NCI-H2171 (cell line): ENCODE measurements around the gene C11orf54.
"Not testable (repeated sequence)": the region's sequence is repeated elsewhere in the genome, so short reads cannot be mapped to it uniquely, and the experiment has no call there.

Source experiments
- DNase-seq: peaks from one replicate; lab custom pipeline; 2025; lab: John Stamatoyannopoulos, UW

Gene C11orf54

GRCh38 chr11:93734427-93735222 is 6.8 kb upstream of the C11orf54 start:
- no peak for DNase-seq

GRCh38 chr11:93735627-93736026 is 5.8 kb upstream of the C11orf54 start:
- no peak for DNase-seq

DNA sequence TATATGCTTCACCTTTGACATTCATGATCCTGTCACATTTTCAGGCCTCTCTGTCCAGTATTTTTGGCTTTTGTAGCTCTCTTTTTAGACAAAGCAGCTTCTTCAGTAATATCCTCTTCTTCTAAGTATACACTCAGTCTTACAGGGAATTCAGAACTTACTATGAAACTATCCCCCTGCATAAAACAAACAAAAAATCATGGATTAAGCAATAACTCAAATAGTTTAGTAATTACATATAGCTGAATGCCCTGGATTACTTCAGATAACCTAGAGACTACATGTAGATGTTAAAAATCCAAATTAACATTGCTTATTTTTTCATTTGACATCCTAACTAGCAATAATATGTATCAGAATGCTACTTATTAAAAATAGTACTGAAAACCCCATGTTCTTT is 5.3 kb upstream of the C11orf54 start:
- no peak for DNase-seq

- DNase-seq: no peak
Measured at GRCh38 chr11:93737904-93738612, 3.4 kb upstream of the C11orf54 start.

GRCh38 chr11:93738647-93739081 is 2.8 kb upstream of the C11orf54 start:
- no peak for DNase-seq

DNA sequence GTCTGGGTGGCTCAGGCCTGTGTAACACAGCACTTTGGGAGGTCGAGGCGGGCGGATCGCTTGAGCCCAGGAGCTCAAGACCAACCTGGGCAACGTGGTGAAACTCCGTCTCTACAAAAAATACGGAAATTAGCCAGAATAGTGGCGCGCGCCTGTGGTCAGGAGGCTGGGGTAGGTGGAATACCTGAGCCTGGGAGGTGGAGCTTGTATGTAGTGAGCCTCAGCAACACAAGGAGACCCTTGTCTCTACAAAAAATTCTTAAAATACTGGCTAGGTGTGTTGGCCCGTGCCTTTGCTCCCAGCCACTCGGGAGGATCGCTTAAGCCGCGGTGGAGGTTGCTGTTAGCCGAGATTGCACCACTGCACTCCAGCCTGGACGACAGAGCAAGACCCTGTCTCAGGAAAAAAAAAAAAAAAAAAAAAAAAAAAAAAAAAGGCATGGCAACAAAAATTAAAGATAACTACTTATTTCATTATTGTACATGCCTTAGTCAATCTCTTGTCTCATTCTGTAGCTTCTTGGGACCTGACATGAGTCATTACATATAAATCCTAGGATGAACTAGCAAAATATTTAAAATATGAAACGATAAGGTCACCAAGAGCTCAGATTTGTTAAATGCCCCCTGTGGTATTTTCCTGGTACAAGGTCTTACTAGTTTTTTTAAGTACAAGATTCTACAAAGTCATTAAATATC is 1.3 kb upstream of the C11orf54 start:
- DNase-seq: no peak

DNA sequence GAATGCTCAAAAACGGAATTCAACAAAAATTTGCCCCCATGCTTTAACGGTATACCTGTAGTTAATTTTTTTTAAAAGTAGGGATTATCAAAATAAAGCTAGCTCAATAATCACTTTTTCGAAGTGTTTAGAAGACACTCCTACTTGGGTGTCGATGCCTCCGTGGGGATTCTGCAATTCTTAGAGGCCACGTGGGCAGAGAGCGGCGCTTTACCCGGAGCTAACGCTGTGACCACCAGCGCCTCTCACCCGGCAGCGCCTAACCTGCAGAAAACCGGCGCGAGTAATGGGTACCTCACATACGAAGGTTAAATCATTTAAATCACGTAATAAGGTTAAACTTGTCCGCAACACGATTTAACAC is 760 bp upstream of the C11orf54 start:
- peak; percentile 55 for DNase-seq

- no peak for DNase-seq
Measured at GRCh38 chr11:93741882-93742226, 382 bp downstream of the C11orf54 start.

- no peak for DNase-seq
Measured at GRCh38 chr11:93743291-93743690, 1.8 kb downstream of the C11orf54 start.

DNA sequence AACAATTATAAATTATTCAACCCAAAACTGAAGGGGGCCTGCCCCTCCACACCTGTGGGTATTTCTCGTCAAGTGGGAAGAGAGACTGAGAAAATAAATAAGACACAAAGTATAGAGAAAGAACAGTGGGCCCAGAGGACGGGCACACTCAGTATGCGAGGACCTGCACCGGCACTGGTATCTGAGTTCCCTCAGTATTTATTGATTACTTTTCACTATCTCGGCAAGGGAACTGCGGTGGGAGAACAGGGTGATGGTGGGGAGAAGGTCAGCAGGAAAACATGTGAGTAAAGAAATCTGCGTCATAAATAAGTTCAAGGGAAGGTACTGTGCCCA is 3.2 kb downstream of the C11orf54 start:
- no peak for DNase-seq

- DNase-seq: not testable (repeated sequence)
Measured at GRCh38 chr11:93745005-93745755, 3.7 kb downstream of the C11orf54 start.

- no peak for DNase-seq
Measured at GRCh38 chr11:93746101-93746500, 4.6 kb downstream of the C11orf54 start.

DNA sequence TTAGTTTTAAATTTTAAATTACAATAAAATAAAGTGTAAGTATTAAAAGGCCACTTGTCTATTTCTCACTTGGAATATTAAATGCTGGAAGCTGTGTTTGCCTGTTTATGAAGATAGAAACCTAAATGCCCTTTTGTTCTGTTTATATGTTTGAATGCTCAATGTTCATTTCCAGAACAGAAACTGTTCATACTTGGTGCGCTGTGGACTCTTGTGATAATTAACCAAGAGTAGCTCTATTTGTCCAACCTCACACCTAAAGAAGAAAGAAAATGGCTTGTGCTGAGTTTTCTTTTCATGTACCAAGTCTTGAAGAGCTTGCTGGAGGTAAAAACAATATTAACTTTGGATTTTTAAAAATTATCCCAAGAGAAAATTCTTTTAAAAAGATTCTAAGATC is 5.7 kb downstream of the C11orf54 start:
- DNase-seq: no peak

DNA sequence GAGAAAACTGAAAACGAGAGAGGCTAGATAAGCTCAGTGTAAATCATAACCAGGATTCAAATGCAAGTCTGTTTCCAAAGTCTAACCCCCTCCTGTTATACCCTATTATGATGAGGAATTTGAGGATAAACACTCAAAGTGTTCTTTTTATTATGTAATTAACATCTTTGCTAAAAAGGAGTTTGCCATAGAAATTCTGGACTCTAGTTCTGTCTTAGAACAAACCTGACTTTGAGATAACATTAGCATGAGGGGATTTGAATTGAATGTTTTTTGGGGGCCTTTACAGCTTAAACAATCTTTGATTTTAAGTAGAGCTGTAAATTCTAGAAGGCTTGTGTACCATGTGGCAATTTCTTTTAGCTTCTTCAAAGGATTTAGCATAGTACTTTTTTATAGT is 9.5 kb downstream of the C11orf54 start:
- no peak for DNase-seq

- no peak for DNase-seq
Measured at GRCh38 chr11:93753241-93753640, 11.8 kb downstream of the C11orf54 start.

DNA sequence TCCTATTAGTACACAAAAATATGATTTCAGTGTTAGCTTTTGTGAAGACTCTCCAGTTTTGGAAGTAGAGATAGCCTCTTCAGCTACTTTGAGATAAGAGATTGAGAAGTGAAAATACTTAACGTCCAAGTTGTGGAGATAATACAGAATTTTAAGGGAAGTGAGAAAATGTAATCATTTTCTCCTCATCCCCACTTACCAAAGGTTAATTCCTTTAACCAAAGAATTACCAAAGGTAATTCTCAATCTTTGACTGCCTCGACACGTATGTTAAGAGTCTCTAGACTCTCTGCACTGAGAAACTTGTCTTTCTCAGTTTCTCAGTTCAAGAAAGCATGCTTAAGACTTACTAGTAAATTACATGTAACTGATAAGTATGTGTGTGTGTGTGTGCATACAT is 15.3 kb downstream of the C11orf54 start:
- no peak for DNase-seq

- DNase-seq: no peak
Measured at GRCh38 chr11:93757301-93757700, 15.8 kb downstream of the C11orf54 start.

DNA sequence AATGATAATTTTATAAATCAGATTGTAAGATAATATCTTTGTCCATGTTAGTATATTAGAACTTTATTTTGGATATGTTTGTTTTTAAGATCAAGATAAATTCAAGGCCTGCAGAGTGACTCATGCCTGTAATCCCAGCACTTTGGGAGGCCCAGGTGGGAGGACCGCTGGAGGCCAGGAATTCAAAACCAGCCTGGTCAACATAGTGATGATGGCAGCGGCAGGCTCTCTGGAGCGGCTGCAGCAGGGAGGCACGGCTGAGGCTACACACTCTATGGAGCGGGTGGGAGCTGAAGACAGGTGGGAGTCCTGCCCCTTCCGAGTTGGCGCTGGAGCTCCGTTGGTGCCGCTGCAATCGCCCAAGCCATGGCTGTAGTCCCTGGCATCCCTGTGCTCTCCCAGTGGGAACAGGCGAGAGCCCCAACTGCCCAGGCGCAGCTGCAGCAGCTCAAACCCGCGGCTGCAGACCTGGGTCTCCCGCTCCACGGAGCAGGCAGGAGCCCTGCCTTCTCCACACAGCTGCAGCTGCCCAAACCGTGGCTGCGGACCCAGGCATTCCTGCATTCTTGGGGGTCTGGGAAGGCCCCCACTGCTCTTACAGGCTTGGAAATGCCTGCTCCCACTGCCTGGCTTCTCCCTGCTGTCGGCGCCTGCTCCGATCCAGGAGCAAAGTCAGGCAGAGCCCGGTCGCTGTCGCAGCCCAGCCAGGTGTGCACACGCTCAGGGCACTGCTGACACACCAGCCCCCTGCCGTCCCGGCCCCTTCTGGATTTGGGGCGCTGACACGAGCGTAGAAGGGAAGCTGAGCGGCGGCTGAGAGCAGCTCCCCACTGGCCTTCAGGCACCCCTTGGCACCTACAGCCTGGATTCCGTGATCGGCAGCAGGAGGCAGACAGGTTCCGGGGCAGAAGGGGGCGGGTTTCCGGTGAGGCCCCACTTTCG is 16.7 kb downstream of the C11orf54 start:
- no peak for DNase-seq

DNA sequence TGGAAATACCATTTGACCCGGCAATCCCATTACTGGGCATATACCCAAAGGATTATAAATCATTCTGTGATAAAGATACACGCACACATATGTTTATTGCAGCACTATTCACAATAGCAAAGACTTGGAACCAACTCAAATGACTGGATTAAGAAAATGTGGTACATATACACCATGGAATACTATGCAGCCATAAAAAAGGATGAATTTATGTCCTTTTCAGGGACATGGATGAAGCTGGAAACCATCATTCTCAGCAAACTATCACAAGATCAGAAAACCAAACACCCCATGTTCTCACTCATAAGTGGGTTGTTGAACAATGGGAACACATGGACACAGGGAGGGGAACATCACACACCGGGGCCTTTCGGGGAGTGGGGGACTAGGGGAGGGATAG is 17.7 kb downstream of the C11orf54 start:
- not testable (repeated sequence) for DNase-seq

DNA sequence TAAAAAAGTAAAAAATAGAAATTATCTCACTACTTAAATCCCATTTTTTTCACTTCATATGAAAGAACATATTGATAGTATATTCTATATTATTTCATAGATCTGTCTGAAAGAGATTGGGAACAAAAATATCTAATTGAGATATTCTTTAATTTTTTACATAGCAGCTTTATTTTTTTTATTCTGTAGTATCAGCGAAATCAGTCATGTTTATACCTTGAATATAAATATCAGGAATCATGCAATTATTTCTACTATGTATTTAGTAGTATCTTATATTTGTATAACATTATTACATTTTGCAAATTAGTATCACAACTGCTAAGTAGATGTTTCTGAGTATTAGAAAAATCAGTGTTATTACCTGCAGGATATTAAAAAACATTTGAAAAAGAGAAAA is 20.4 kb downstream of the C11orf54 start:
- DNase-seq: no peak

GRCh38 chr11:93765551-93765950 is 24.1 kb downstream of the C11orf54 start:
- no peak for DNase-seq
